ENCODE results near the gene ERC1.
"Not testable (repeated sequence)": the region's sequence is repeated elsewhere in the genome, so short reads cannot be mapped to it uniquely, and the experiment has no call there.

ERC1 gene

DNA sequence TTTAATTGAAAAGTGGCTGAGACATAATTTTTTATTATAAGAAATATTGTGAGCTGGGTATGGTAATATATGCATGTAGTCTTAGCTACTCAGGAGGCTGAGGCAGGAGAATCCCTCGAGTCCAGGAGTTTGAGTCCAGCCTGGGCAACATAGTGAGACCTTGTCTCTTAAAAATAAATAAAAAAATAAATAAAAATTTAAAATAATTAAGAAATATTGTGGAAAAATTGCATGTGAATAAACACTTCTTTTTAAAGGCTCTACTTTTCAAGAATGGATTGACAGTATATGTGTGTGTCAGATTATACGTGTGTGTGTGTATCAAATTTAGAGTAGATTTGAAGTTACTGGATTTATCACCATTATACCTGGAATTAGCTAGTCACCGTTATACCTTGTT is 43.2 kb downstream of the ERC1 start:
- no peak for DNase-seq

GRCh38 chr12:1034751-1035457 is 43.9 kb downstream of the ERC1 start:
- DNase-seq: no peak

DNA sequence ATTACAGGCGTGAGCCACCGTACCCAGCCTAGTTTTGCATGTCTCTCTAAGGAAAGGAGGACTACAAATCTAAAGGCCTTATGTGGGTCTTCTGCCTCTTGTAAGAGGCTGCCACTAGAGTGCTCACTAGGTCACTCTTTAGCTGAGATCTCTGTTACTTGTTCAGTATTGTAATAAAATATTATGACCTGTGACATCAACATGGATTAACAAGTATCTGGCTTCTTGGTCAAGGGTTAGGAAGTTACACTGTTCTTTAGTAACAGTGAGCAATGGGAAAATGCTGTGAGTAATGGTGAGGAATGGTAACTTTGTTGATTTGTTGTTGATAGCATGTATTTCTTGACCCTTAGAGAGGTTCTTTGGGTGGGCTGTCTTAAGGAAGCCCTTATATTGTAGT is 50.5 kb downstream of the ERC1 start:
- no peak for DNase-seq

DNA sequence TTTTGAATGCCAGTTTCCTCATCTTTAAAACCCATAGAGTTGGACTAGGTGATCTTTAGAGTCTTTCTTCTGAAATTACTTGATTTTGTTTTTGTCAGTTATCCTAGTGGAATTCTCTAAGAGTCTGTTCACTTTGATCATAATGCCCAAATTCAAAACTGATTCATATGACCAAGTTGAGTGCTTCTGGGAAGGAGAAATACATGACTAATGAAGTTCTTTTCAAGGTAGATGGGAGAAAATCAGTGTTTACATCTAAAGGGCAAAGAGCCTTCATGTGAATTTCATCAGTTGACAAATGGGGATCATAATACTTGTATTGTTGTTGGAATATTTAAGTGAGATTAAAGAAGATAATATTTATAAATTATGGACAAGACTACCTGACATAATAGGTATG is 53.2 kb downstream of the ERC1 start:
- DNase-seq: no peak

DNA sequence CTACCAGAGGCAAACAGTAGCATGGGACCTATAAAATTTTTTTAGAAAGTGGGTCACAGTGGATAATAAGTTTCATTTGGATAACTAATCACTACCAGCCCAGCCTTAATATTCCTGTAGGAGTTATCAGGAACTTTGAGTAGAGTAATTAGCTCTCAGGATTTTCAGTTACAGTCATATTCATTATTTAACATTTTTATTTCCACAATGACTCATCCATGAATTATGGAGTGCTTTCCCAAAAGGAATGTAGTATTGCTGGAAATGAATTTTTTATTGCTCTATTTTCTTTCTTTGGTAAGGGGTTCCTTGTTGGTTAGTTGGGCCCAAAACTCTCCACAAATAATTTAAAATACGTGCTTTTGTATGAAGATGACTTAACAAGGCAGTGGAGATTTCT is 53.7 kb downstream of the ERC1 start:
- no peak for DNase-seq

GRCh38 chr12:1046727-1047126 is 55.7 kb downstream of the ERC1 start:
- no peak for DNase-seq

- DNase-seq: no peak
These were observed 57.1 kb downstream of the ERC1 start for GRCh38 chr12:1047898-1048660.

- DNase-seq: no peak
These were observed 59.2 kb downstream of the ERC1 start for GRCh38 chr12:1050059-1050707.

- DNase-seq: not testable (repeated sequence)
These were observed 60.6 kb downstream of the ERC1 start for GRCh38 chr12:1051672-1052071.

DNA sequence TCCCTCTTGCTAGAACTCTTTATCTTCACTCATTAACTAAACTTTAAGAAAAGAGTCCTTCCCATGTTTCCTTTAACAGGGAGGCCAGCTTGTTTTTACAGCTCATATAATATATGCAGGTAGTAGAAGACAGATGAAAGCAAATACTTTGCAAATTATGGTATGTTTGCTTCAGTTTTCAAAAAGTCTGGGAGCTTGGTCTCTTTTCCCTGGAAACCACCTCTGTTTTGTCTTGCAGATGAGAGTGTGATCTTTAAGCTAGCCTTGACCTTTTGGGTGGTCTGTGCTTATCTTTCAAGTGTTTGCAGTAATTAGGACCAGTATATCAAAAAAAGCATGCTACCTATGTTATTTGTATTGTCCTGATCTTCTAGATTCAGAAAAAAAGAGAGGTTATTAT is 62.7 kb downstream of the ERC1 start:
- no peak for DNase-seq

GRCh38 chr12:1054117-1054870 is 63.3 kb downstream of the ERC1 start:
- no peak for DNase-seq

GRCh38 chr12:1056390-1056789 is 65.4 kb downstream of the ERC1 start:
- no peak for DNase-seq

DNA sequence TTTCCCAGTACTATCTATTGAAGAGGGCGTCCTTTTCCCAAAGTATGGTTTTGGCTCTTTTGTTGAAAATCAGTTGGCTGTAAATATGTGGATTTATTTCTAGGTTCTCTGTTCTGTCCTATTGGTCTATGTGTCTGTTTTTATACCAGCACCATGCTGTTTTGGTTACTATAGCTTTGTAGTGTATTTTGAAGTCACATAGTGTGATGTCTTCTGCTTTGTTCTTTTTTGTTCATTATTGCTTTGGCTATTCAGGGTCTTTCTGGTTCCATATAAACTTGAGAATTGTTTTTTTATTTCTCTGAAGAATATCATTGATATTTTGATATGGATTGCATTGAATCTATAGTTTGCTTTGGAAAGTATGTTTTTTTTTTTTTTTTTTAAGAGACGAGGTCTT is 67.4 kb downstream of the ERC1 start:
- no peak for DNase-seq

DNA sequence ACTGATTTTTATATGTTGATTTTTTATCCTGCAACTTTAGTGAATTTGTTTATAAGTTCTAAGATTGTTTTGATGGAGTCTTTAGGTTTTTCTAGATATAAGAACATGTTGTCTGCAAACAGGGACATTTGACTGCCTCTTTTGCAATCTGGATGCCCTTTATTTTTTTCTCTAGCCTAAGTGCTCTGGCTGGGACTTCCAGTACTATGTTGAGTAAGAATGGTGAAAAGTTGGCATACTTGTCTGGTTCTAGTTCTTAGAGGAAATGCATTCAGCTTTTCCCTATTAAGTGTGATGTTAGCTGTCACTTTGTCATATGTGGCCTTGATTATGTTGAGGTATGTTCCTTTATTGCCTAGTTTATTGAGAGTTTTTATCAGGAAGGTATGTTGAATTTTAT is 68.1 kb downstream of the ERC1 start:
- no peak for DNase-seq

- DNase-seq: no peak
These were observed 72.8 kb downstream of the ERC1 start for GRCh38 chr12:1063852-1064251.

DNA sequence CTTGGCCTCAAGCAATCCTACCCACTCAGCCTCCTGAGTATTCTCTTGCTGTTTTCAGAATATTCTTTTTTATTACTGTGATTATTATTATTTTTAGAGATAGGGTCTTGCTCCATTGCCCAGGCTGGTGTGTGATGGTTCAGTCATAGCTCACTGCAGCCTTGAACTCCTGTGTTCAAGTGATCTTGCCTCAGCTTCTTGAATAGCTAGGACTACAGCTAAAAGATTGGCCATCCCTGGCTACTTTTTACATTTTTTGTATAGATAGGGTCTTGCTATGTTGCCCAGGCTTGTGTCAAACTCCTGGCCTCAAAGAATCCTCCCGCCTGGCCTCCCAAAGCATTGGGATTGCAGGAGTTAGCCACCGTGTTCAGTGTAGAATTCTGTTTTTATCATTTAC is 73.3 kb downstream of the ERC1 start:
- no peak for DNase-seq

- DNase-seq: no peak
These were observed 74.6 kb downstream of the ERC1 start for GRCh38 chr12:1065629-1066028.

GRCh38 chr12:1069846-1070245 is 78.8 kb downstream of the ERC1 start:
- DNase-seq: no peak

GRCh38 chr12:1071182-1071581 is 80.2 kb downstream of the ERC1 start:
- no peak for DNase-seq

DNA sequence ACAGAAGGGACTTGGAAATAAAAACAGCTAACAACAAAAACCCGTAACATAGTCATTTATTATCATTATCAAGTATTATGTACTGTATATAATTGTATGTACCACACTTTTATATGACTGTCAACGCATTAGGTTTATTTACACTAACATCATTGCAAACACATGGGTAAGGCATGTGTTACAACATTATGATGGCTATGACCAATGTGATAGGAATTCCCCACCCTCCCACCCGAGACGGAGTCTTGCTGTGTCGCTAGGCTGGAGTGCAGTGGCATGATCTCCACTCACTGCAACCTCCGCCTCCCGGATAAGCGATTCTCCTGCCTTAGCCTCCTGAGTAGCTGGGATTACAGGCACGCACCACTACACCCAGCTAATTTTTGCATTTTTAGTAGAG is 82.6 kb downstream of the ERC1 start:
- no peak for DNase-seq

- no peak for DNase-seq
These were observed 86.2 kb downstream of the ERC1 start for GRCh38 chr12:1077036-1077803.

DNA sequence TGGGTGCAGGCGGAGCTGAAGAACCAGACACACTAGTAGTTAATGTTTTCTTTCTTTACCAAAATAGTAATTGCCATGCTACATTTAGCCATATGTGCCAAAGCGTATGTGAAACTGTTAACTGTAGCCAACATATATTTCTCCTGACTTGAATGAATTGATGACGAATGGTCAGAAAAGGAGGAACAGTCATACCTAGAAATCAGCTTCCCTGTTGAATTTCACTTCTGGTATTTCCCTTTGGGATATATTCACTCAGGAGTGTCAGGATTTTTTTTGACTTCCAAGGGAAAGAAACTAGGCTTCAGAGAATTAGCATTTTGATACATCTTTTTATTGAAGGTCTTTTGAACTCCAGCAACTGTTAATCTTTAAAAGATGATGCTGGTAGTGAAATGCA is 87.0 kb downstream of the ERC1 start:
- no peak for DNase-seq
